Activated naive CD8-positive, alpha-beta T cell (primary cell): ENCODE data around the gene OCSTAMP.

ENCODE experiments used
- H3K27ac Mint-ChIP-seq: one replicate; pipeline ENCODE4 v1.8.0; 2021; ENCODE audit warnings: mixed read lengths
- H3K27me3 Mint-ChIP-seq: one replicate; pipeline ENCODE4 v1.8.0; 2021; ENCODE audit warnings: mixed read lengths
- H3K36me3 Mint-ChIP-seq: one replicate; pipeline ENCODE4 v1.8.0; 2021; ENCODE audit warnings: mixed read lengths
- H3K4me1 Mint-ChIP-seq: one replicate; pipeline ENCODE4 v1.8.0; 2021; ENCODE audit warnings: low read depth, mixed read lengths
- H3K4me3 Mint-ChIP-seq: one replicate; pipeline ENCODE4 v1.8.0; 2021; ENCODE audit warnings: mild to moderate bottlenecking, mixed read lengths
- H3K9me3 Mint-ChIP-seq: one replicate; pipeline ENCODE4 v1.8.0; 2021; ENCODE audit warnings: low read depth, mixed read lengths

OCSTAMP gene

GRCh38 chr20:46551522-46552381, 1.3 kb upstream of the OCSTAMP start:
- no peaks in the 10 kb centered on the region for H3K9me3 Mint-ChIP-seq
- no peak overlapping the region for H3K4me3 Mint-ChIP-seq
- H3K36me3 Mint-ChIP-seq = no peaks in the 10 kb centered on the region
- no peak overlapping the region for H3K27ac Mint-ChIP-seq
- H3K4me1 Mint-ChIP-seq = peaks cover 23% of the 10 kb centered on the region
- H3K27me3 Mint-ChIP-seq = peaks cover 3% of the 10 kb centered on the region

DNA sequence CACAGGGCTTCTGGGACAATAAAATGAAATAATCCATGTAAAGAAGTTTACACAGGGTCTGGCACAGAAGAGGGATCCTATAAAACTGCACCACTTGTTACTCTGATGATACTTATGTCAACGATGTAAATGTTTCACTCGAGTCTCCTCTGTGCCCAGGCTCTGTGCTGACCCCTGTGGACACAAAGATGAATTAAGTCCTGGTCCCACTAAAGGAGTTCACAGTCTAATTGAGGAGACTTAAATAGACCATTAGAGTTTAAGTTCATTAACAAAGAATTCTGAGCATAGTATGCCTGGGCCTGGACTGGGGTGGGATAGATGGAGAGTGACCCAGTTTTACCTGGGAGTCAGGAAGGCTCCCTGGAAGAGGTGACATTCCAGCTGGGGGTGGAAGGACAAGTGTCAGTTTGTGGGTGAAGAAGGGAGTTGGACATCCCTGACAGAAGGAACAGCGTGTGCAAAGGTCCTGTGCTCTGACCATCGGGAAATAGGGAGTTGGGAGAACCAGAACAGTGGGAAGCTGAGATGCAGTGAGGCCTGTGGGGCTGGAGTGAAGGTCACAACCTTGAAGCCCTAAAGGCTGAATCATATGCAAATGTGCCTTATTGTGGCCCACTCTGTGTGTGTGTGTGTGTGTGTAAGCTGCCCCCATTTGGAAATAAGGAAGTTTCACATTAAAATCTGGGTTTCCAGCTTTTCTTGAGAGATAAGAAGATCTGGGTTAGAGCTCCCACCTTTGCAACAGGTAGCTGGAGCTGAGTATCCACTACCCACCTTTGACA, 1.1 kb downstream of the OCSTAMP start:
- no peak overlapping the region for H3K27ac Mint-ChIP-seq
- H3K9me3 Mint-ChIP-seq = no peaks in the 10 kb centered on the region
- H3K4me1 Mint-ChIP-seq = peaks cover 29% of the 10 kb centered on the region
- no peaks in the 10 kb centered on the region for H3K27me3 Mint-ChIP-seq
- no peaks in the 10 kb centered on the region for H3K36me3 Mint-ChIP-seq
- no peak overlapping the region for H3K4me3 Mint-ChIP-seq

GRCh38 chr20:46548688-46549087, 1.8 kb downstream of the OCSTAMP start:
- H3K4me3 Mint-ChIP-seq = no peak overlapping the region
- peaks cover 2% of the 10 kb centered on the region for H3K27me3 Mint-ChIP-seq
- no peak overlapping the region for H3K27ac Mint-ChIP-seq
- no peaks in the 10 kb centered on the region for H3K9me3 Mint-ChIP-seq
- no peaks in the 10 kb centered on the region for H3K36me3 Mint-ChIP-seq
- H3K4me1 Mint-ChIP-seq = peaks cover 26% of the 10 kb centered on the region

DNA sequence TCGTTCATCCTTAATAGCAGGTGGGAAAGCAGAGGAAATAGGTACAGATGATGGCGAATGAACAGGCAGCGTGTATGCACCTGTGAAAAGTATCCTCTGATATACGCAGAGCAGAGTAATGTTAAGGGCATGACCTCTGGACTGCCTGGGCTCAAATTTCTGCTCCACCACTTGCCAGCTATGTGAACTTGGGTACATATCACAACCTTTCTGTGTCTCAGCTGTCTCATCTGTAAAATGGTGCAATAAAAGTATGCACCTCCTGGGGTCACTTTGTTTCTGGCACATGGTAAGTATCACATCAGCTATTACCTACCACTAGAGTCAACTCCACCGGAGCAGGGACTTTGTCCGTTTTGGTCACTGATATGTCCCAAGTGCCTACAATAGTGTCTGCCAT, 2.5 kb downstream of the OCSTAMP start:
- peaks cover 21% of the 10 kb centered on the region for H3K4me1 Mint-ChIP-seq
- H3K4me3 Mint-ChIP-seq = no peak overlapping the region
- no peak overlapping the region for H3K27ac Mint-ChIP-seq
- H3K27me3 Mint-ChIP-seq = peaks cover 2% of the 10 kb centered on the region
- H3K9me3 Mint-ChIP-seq = no peaks in the 10 kb centered on the region
- H3K36me3 Mint-ChIP-seq = no peaks in the 10 kb centered on the region

DNA sequence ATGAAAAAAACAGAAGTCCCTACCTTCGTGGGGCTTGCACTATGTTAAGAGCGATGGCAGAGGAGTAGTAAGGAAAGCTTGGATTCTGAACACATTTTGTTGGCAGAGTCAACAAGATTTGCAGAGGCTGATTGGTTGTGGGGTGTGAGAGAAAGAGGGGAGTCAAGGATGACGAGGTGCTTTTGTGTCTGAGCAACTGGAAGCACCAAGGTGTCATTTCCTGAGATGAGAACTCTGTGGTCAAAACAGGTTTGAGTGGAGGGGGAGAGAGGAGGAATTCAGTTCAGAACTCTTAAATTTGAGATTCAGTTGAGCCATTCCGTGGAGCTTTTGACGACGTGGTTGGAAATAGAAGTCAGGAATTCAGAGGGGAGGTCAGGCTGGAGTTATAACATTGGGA, 3.5 kb downstream of the OCSTAMP start:
- H3K9me3 Mint-ChIP-seq = no peaks in the 10 kb centered on the region
- H3K4me1 Mint-ChIP-seq = peaks cover 10% of the 10 kb centered on the region
- H3K36me3 Mint-ChIP-seq = no peaks in the 10 kb centered on the region
- peaks cover 3% of the 10 kb centered on the region for H3K27me3 Mint-ChIP-seq
- no peak overlapping the region for H3K27ac Mint-ChIP-seq
- H3K4me3 Mint-ChIP-seq = no peak overlapping the region

- no peak overlapping the region for H3K4me3 Mint-ChIP-seq
- no peaks in the 10 kb centered on the region for H3K9me3 Mint-ChIP-seq
- no peak overlapping the region for H3K27ac Mint-ChIP-seq
Observed at GRCh38 chr20:46546298-46546697, 4.2 kb downstream of the OCSTAMP start.

GRCh38 chr20:46545827-46546138, 4.7 kb downstream of the OCSTAMP start:
- Mint-ChIP-seq H3K4me3 (no peak overlapping the region), H3K4me1 (peaks cover 8% of the 10 kb centered on the region), H3K36me3 (no peaks in the 10 kb centered on the region), H3K27ac (no peak overlapping the region), H3K27me3 (peaks cover 3% of the 10 kb centered on the region), H3K9me3 (no peaks in the 10 kb centered on the region)

More at GRCh38 chr20:46546298-46546697, 4.2 kb downstream of the OCSTAMP start:
- Mint-ChIP-seq H3K36me3 (no peaks in the 10 kb centered on the region), H3K27me3 (peaks cover 3% of the 10 kb centered on the region), H3K4me1 (peaks cover 8% of the 10 kb centered on the region)

DNA sequence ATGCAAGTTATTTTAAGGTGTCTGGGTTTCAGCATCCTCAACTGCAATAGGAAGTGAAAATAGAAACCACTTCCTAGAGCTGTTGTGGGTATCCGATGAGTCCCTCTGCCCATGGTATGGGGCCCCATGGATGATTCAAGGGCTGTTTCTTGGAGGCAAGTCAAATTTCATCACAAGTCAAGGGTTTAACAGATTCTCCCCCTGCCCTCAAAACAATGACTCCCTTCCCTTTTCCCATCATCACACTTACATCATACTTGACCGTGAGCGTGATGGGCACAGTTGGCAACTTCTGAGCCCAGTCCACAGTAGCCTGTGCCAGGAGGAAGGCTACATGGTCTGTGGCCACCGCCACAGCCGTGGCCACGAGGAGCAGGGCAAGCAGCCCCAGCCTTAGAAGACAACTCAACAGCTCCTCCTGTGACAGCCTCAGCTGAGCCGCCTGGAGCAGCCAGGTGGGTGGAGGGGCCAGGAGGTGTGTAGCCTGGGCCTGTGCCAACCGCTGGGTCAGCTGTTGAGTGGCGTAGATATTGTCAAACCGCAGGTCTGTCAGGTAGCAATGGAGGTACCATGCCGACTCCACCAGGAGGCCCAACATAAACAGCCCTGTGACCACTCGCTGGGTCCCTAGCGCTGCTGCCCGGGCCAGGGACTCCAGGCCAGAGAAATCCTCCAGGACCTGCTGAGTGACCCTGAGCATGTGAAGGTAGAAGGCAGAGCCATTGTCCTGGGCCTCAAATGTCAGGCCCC, 5.2 kb downstream of the OCSTAMP start:
- Mint-ChIP-seq H3K4me3 (peak overlapping the region; percentile 28), H3K9me3 (no peaks in the 10 kb centered on the region), H3K27ac (peak overlapping the region; percentile 4), H3K27me3 (peaks cover 3% of the 10 kb centered on the region), H3K36me3 (no peaks in the 10 kb centered on the region), H3K4me1 (peaks cover 8% of the 10 kb centered on the region)

- Mint-ChIP-seq H3K27ac (no peak overlapping the region), H3K9me3 (no peaks in the 10 kb centered on the region), H3K36me3 (no peaks in the 10 kb centered on the region), H3K4me3 (no peak overlapping the region), H3K4me1 (peaks cover 8% of the 10 kb centered on the region), H3K27me3 (peaks cover 3% of the 10 kb centered on the region)
Observed at GRCh38 chr20:46544576-46544975, 5.9 kb downstream of the OCSTAMP start.

- Mint-ChIP-seq H3K4me3 (no peak overlapping the region), H3K9me3 (no peaks in the 10 kb centered on the region), H3K27me3 (peaks cover 7% of the 10 kb centered on the region), H3K36me3 (no peaks in the 10 kb centered on the region), H3K4me1 (peaks cover 8% of the 10 kb centered on the region), H3K27ac (no peak overlapping the region)
Observed at GRCh38 chr20:46543959-46544358, 6.5 kb downstream of the OCSTAMP start.

DNA sequence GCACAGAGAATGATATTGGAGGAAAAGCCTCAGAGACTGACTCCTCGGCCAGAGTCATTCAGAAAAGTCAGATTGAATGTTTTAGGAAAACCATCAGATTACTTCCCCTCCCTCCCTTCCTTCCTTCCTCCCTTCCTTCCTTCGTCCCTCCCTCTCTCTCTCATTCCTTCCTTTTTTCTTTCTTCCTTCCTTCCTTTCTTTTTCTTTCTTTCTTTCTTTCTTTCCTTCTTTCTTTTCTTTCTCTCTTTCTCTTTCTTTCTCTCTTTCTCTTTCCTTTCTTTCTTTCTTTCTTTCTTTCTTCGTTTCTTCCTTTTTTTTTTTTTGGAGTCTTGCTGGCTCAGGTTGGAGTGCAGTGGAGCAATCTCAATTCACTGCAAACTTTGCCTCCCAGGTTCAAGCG, 7.4 kb downstream of the OCSTAMP start:
- no peaks in the 10 kb centered on the region for H3K36me3 Mint-ChIP-seq
- peaks cover 8% of the 10 kb centered on the region for H3K4me1 Mint-ChIP-seq
- H3K4me3 Mint-ChIP-seq = no peak overlapping the region
- H3K9me3 Mint-ChIP-seq = no peaks in the 10 kb centered on the region
- no peak overlapping the region for H3K27ac Mint-ChIP-seq
- H3K27me3 Mint-ChIP-seq = peaks cover 10% of the 10 kb centered on the region

- H3K36me3 Mint-ChIP-seq = no peaks in the 10 kb centered on the region
- no peak overlapping the region for H3K4me3 Mint-ChIP-seq
- H3K27ac Mint-ChIP-seq = no peak overlapping the region
- H3K4me1 Mint-ChIP-seq = peaks cover 8% of the 10 kb centered on the region
- H3K27me3 Mint-ChIP-seq = peaks cover 14% of the 10 kb centered on the region
- H3K9me3 Mint-ChIP-seq = no peaks in the 10 kb centered on the region
Observed at GRCh38 chr20:46541229-46541935, 9.1 kb downstream of the OCSTAMP start.

- no peaks in the 10 kb centered on the region for H3K9me3 Mint-ChIP-seq
- H3K4me1 Mint-ChIP-seq = no peaks in the 10 kb centered on the region
- peaks cover 14% of the 10 kb centered on the region for H3K27me3 Mint-ChIP-seq
- no peaks in the 10 kb centered on the region for H3K36me3 Mint-ChIP-seq
- H3K27ac Mint-ChIP-seq = no peak overlapping the region
- H3K4me3 Mint-ChIP-seq = no peak overlapping the region
Observed at GRCh38 chr20:46539113-46539512, 11.3 kb downstream of the OCSTAMP start.

- no peak overlapping the region for H3K4me3 Mint-ChIP-seq
- H3K27me3 Mint-ChIP-seq = peaks cover 13% of the 10 kb centered on the region
- H3K36me3 Mint-ChIP-seq = no peaks in the 10 kb centered on the region
- no peaks in the 10 kb centered on the region for H3K4me1 Mint-ChIP-seq
- no peak overlapping the region for H3K27ac Mint-ChIP-seq
- no peaks in the 10 kb centered on the region for H3K9me3 Mint-ChIP-seq
Observed at GRCh38 chr20:46530640-46531039, 19.8 kb downstream of the OCSTAMP start.
